ENCODE results near the gene GH1. TPM values are rescaled to one million over a fixed set of nuclear protein-coding genes. Genes with fewer than 3 reads are reported as not detected.
A peak's percentile ranks its signal among the peaks of the same experiment; 100 is the strongest.

Gene GH1
- total RNA-seq, 2 experiments from 2014 or later: not detected

- POLR2A ChIA-PET: interaction anchor here (0.7 to 1.6 kb wide), 5 partner anchors 13 to 71 kb away, joined by 3 to 5 read pairs (median 3); partner anchors contain the start of gene ICAM2
- no peaks in the 10 kb centered on the region for H3K9me3 Mint-ChIP-seq
- H3K27me3 Mint-ChIP-seq: peaks cover 2% of the 10 kb centered on the region
- CTCF ChIA-PET: interaction anchor here (0.8 to 2.2 kb wide), 5 partner anchors 8 to 179 kb away, joined by 3 to 6 read pairs (median 5); no protein-coding TSS in a partner anchor
- H3K4me3 Mint-ChIP-seq: no peak overlapping the region
- no peaks in the 10 kb centered on the region for H3K36me3 Mint-ChIP-seq (ENCODE audit: low read depth)
- H3K27ac Mint-ChIP-seq: no peak overlapping the region
- H3K4me1 Mint-ChIP-seq: peaks cover 25% of the 10 kb centered on the region
- peak; percentile 48 for DNase-seq
These were observed 35.9 kb upstream of the GH1 start for GRCh38 chr17:63954402-63955063.

GRCh38 chr17:63950940-63951907, 32.6 kb upstream of the GH1 start:
- Mint-ChIP-seq H3K4me1 (peaks cover 34% of the 10 kb centered on the region), H3K4me3 (no peak overlapping the region), H3K36me3 (ENCODE audit: low read depth) (no peaks in the 10 kb centered on the region), H3K27me3 (peaks cover 2% of the 10 kb centered on the region), H3K9me3 (no peaks in the 10 kb centered on the region), H3K27ac (no peak overlapping the region)
- POLR2A ChIA-PET: interaction anchor here (0.8 to 1.5 kb wide), 4 partner anchors 11 to 39 kb away, joined by 3 read pairs; partner anchors contain the start of gene CD79B
- CTCF ChIA-PET: interaction anchor here (1.0 to 4.2 kb wide), 9 partner anchors 16 to 182 kb away, joined by 3 to 47 read pairs (median 4); partner anchors contain the start of genes CD79B, GH1 and ICAM2
- DNase-seq: peak; percentile 53

- Mint-ChIP-seq H3K4me1 (peaks cover 37% of the 10 kb centered on the region), H3K27me3 (peaks cover 2% of the 10 kb centered on the region), H3K27ac (no peak overlapping the region), H3K36me3 (ENCODE audit: low read depth) (no peaks in the 10 kb centered on the region), H3K4me3 (no peak overlapping the region), H3K9me3 (no peaks in the 10 kb centered on the region)
- ChIA-PET CTCF (interaction anchor here (0.6 to 4.2 kb wide), 9 partner anchors 17 to 184 kb away, joined by 3 to 47 read pairs (median 3); partner anchors contain the start of genes CD79B, CSHL1, GH1 and ICAM2), POLR2A (interaction anchor here (1.4 kb wide), 2 partner anchors 40 to 196 kb away, joined by 3 to 4 read pairs; no protein-coding TSS in a partner anchor)
- DNase-seq: no peak
These were observed 31.1 kb upstream of the GH1 start for GRCh38 chr17:63949576-63950250.

GRCh38 chr17:63948521-63948920, 29.9 kb upstream of the GH1 start:
- DNase-seq: no peak
- Mint-ChIP-seq H3K4me1 (peaks cover 26% of the 10 kb centered on the region), H3K27me3 (peaks cover 4% of the 10 kb centered on the region), H3K4me3 (no peak overlapping the region), H3K9me3 (no peaks in the 10 kb centered on the region), H3K27ac (no peak overlapping the region), H3K36me3 (ENCODE audit: low read depth) (no peaks in the 10 kb centered on the region)
- ChIA-PET CTCF (interaction anchor here (1.2 kb wide), 1 partner anchor 38 kb away, joined by 3 read pairs; the partner anchor contains the start of gene CSHL1), POLR2A (interaction anchor here (0.8 kb wide), 1 partner anchor 36 kb away, joined by 3 read pairs; no protein-coding TSS in a partner anchor)

- no peak for DNase-seq
- Mint-ChIP-seq H3K27me3 (peaks cover 6% of the 10 kb centered on the region), H3K4me1 (peaks cover 25% of the 10 kb centered on the region), H3K9me3 (no peaks in the 10 kb centered on the region), H3K36me3 (ENCODE audit: low read depth) (no peaks in the 10 kb centered on the region), H3K4me3 (no peak overlapping the region), H3K27ac (no peak overlapping the region)
- CTCF ChIA-PET: interaction anchor here (1.9 to 2.8 kb wide), 8 partner anchors 9 to 81 kb away, joined by 7 to 59 read pairs (median 16); partner anchors contain the start of genes CSHL1 and GH1
- POLR2A ChIA-PET: interaction anchor here (1.0 kb wide), 1 partner anchor 198 kb away, joined by 4 read pairs; no protein-coding TSS in a partner anchor
These were observed 29.2 kb upstream of the GH1 start for GRCh38 chr17:63947711-63948330.

- Mint-ChIP-seq H3K4me3 (peak overlapping the region; percentile 37), H3K27ac (peak overlapping the region; percentile 71), H3K9me3 (no peaks in the 10 kb centered on the region), H3K27me3 (peaks cover 10% of the 10 kb centered on the region), H3K4me1 (peaks cover 22% of the 10 kb centered on the region), H3K36me3 (ENCODE audit: low read depth) (no peaks in the 10 kb centered on the region)
- DNase-seq: peak; percentile 67
- ChIA-PET POLR2A (interaction anchor here (0.7 to 1.9 kb wide), 17 partner anchors 10 to 246 kb away, joined by 3 to 15 read pairs (median 4); partner anchors contain the start of genes CD79B, ICAM2 and PRR29), CTCF (interaction anchor here (0.8 to 2.8 kb wide), 39 partner anchors 8 to 574 kb away, joined by 3 to 59 read pairs (median 6); partner anchors contain the start of genes CD79B, CSHL1, ERN1 and GH1)
These were observed 28.1 kb upstream of the GH1 start for GRCh38 chr17:63946440-63947363.

GRCh38 chr17:63945784-63946439, 27.3 kb upstream of the GH1 start:
- H3K27ac Mint-ChIP-seq: no peak overlapping the region
- POLR2A ChIA-PET: interaction anchor here (0.9 to 1.9 kb wide), 14 partner anchors 11 to 245 kb away, joined by 3 to 15 read pairs (median 6); partner anchors contain the start of genes CD79B, ICAM2 and PRR29
- H3K9me3 Mint-ChIP-seq: no peaks in the 10 kb centered on the region
- H3K36me3 Mint-ChIP-seq (ENCODE audit: low read depth): no peaks in the 10 kb centered on the region
- CTCF ChIA-PET: interaction anchor here (0.8 to 2.8 kb wide), 39 partner anchors 9 to 574 kb away, joined by 3 to 59 read pairs (median 6); partner anchors contain the start of genes CD79B, CSHL1, ERN1 and GH1
- no peak overlapping the region for H3K4me3 Mint-ChIP-seq
- no peak for DNase-seq
- peaks cover 22% of the 10 kb centered on the region for H3K4me1 Mint-ChIP-seq
- peaks cover 10% of the 10 kb centered on the region for H3K27me3 Mint-ChIP-seq

GRCh38 chr17:63944736-63945499, 26.3 kb upstream of the GH1 start:
- Mint-ChIP-seq H3K27me3 (peaks cover 10% of the 10 kb centered on the region), H3K36me3 (ENCODE audit: low read depth) (no peaks in the 10 kb centered on the region), H3K4me1 (peaks cover 22% of the 10 kb centered on the region), H3K4me3 (no peak overlapping the region), H3K27ac (no peak overlapping the region), H3K9me3 (no peaks in the 10 kb centered on the region)
- DNase-seq: no peak
- ChIA-PET CTCF (interaction anchor here (1.7 to 2.8 kb wide), 4 partner anchors 10 to 81 kb away, joined by 8 to 59 read pairs (median 20); partner anchors contain the start of gene GH1), POLR2A (interaction anchor here (1.2 to 1.9 kb wide), 4 partner anchors 12 to 201 kb away, joined by 5 to 10 read pairs (median 7); partner anchors contain the start of gene CD79B)

- H3K36me3 Mint-ChIP-seq (ENCODE audit: low read depth): no peaks in the 10 kb centered on the region
- peaks cover 10% of the 10 kb centered on the region for H3K27me3 Mint-ChIP-seq
- ChIA-PET CTCF (no interaction called here), POLR2A (no interaction called here)
- no peaks in the 10 kb centered on the region for H3K9me3 Mint-ChIP-seq
- no peak for DNase-seq
- H3K27ac Mint-ChIP-seq: no peak overlapping the region
- peaks cover 27% of the 10 kb centered on the region for H3K4me1 Mint-ChIP-seq
- H3K4me3 Mint-ChIP-seq: no peak overlapping the region
These were observed 25.1 kb upstream of the GH1 start for GRCh38 chr17:63943745-63944144.
